Testis (tissue), 3 donors: ENCODE measurements around the gene GPX5. TPM values are rescaled to one million over a fixed set of nuclear protein-coding genes. Genes with fewer than 3 reads are reported as not detected.

Source experiments
- DNase-seq: peaks from one replicate; pipeline ENCODE4 v3.0.0-alpha.2; 2019
- H3K27ac ChIP-seq, 2 donors: fragments of 200-600 bp; sonication (generic); one replicate each; pipeline ENCODE4 v1.5.1; 2019
- H3K27me3 ChIP-seq: fragments of 200-600 bp; sonication (generic); one replicate; pipeline ENCODE4 v1.5.1; 2019
- H3K36me3 ChIP-seq: fragments of 200-600 bp; sonication (generic); one replicate; pipeline ENCODE4 v1.5.1; 2017; ENCODE audit warnings: low read depth; ENCODE audit errors: missing control alignments
- H3K4me1 ChIP-seq: fragments of 200-600 bp; sonication (generic); one replicate; pipeline ENCODE4 v1.5.1; 2019
- H3K4me3 ChIP-seq, 2 donors: fragments of 200-600 bp; sonication (generic); one replicate each; pipeline ENCODE4 v1.5.1; 2017 to 2019
- H3K9me3 ChIP-seq: fragments of 200-600 bp; sonication (generic); one replicate; pipeline ENCODE4 v1.5.1; 2017
- POLR2A ChIP-seq: fragments of 450-650 bp; IDR thresholded peaks from one replicate; pipeline ENCODE4 v1.6.1; 2017; ENCODE audit warnings: antibody characterized with exemption, mild to moderate bottlenecking, moderate library complexity
- WGBS, 2 donors: methylation state at CpG; one replicate each; pipeline ENCODE4 v1.1.5; 2018; 5-methylcytosine and 5-hydroxymethylcytosine counted together
- intact Hi-C: fragments of 100-400 bp; cut with DNase I; formaldehyde crosslinking; loops from one replicate; pipeline ENCODE4 v1.15.1; 2023; ENCODE audit warnings: low total_unique reads
- polyA plus RNA-seq: library from polyadenylated mRNA; stranded (reverse); fragments of 350-450 nt; fragmentation: Illumina TruSeq; extraction: RNeasy Lipid Tissue Mini Kit (QIAGEN cat#74804); gene quantifications from one replicate; pipeline ENCODE4 v1.2.3, GENCODE V29; 2014; ENCODE audit warnings: low read depth, low replicate concordance; ENCODE audit not compliant: insufficient read depth
- total RNA-seq, 2 donors: library from RNA; depleted of rRNA; stranded (reverse); fragments of >200 nt; gene quantifications; one replicate each; pipeline ENCODE4 v1.2.3, GENCODE V29; 2016
- TF ChIP-seq, protein P1 (sequence below), 3 experiments: fragments of 450-650 bp in 2 of 3; fragments of 200-600 bp in 1 of 3; sonication (generic) in 1 of 3; IDR thresholded peaks; one replicate each; pipeline ENCODE4 v1.5.1; 2016 to 2019; ENCODE audit warnings: antibody characterized with exemption in 3 of 3, mild to moderate bottlenecking in 2 of 3, moderate library complexity in 1 of 3

The GPX5 gene
- total and polyA plus RNA-seq, 3 donors from 2014 or later: 1.2 to 8.6 (median 8.1) TPM

DNA sequence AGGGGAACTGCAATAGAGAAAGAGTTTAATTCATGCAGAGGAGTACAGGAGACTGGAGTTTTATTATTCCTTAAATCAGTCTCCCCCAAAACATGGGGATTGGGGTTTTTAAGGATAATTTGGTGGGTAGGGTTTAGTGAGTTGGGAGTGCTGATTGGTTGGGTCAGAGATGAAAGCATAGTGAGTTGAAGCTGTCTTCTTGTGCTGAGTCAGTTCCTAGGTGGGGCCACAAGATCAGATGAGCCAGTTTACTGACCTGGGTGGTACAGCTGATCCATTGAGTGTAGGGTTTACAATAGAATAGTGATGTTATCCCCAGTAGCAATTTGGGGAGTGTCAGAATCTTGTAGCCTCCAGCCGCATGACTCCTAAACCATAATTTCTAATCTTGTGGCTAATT lies 39.1 kb upstream of the GPX5 start:
- Histone ChIP-seq H3K4me3 (no peak overlapping the region), H3K4me1 (peaks cover 7% of the 10 kb centered on the region), H3K36me3 (no peaks in the 10 kb centered on the region), H3K27ac (no peak overlapping the region), H3K27me3 (no peaks in the 10 kb centered on the region), H3K9me3 (no peaks in the 10 kb centered on the region)
- no peak for DNase-seq
- WGBS, 2 donors: 80 to 81% methylated on average over 1 of the region's 1 CpG
- intact Hi-C loops: no loop called here
- TF ChIP-seq, protein P1, sequence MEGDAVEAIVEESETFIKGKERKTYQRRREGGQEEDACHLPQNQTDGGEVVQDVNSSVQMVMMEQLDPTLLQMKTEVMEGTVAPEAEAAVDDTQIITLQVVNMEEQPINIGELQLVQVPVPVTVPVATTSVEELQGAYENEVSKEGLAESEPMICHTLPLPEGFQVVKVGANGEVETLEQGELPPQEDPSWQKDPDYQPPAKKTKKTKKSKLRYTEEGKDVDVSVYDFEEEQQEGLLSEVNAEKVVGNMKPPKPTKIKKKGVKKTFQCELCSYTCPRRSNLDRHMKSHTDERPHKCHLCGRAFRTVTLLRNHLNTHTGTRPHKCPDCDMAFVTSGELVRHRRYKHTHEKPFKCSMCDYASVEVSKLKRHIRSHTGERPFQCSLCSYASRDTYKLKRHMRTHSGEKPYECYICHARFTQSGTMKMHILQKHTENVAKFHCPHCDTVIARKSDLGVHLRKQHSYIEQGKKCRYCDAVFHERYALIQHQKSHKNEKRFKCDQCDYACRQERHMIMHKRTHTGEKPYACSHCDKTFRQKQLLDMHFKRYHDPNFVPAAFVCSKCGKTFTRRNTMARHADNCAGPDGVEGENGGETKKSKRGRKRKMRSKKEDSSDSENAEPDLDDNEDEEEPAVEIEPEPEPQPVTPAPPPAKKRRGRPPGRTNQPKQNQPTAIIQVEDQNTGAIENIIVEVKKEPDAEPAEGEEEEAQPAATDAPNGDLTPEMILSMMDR (IDR thresholded peaks at IDR 0.05): no peak
- no peak for TF ChIP-seq POLR2A

DNA sequence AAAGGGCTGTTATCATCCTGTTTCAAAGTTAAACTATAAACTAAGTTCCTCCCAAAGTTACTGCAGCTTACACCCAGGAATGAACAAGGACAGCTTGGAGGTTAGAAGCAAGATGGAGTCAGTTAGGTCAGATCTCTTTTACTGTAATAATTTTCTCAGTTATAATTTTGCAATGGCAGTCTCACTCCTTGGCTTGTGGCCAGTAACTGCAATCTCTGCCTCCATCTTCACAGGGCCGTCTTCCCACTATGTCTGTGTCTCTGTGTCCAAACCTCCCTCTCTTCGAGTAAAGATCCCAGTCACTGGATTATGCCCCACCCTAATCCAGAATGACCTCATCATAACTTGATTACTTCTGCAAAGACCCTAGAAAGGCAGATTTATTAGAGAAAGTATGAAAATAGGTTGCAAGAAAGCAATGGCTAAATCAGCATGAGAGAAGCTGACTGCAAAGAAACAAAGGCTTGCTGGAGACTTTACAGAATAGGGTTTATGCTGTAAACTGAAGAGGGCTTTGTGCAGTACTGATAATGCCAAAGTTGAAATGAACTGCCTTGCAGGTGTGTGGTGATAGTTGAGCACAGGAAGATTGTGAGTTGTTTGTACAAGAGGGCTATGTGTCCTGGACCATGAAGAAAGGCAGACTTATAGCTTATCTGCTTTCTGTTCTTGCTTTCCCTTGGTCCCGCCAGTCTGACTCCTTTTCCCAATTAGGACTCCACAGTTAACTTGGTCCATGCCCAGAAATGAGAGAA lies 38.5 kb upstream of the GPX5 start:
- TF ChIP-seq, protein P1 (IDR thresholded peaks at IDR 0.05): no peak
- TF ChIP-seq POLR2A: no peak
- DNase-seq: no peak
- Histone ChIP-seq H3K27ac (no peak overlapping the region), H3K36me3 (no peaks in the 10 kb centered on the region), H3K4me1 (peaks cover 7% of the 10 kb centered on the region), H3K4me3 (no peak overlapping the region), H3K27me3 (no peaks in the 10 kb centered on the region), H3K9me3 (no peaks in the 10 kb centered on the region)
- 45 to 55% methylated on average over 3 of the region's 3 CpGs for WGBS, 2 donors
- intact Hi-C loops: no loop called here

DNA sequence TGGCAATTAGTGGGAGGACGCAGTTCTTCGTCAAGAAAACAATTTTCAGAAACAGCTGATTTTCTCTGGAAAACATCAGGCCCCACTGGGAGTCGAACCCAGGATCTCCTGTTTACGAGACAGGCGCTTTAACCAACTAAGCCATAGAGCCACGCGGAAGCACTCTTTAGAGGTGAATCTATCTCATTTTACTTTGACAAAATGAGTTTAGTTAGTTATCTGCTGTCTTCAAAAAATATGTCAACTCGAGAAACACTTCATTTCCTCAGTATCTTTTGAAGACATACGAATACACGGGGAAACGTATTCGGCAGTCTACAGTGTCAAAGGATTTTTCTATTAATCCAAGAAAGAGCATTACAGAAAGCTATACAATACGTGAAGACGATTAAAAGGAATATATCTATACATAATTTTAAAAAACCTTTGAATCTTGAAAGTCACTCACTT lies 36.7 kb upstream of the GPX5 start:
- peak overlapping the region in 1 of 2 donors; percentile 89 for H3K27ac ChIP-seq
- intact Hi-C loops: no loop called here
- no peak for TF ChIP-seq POLR2A
- TF ChIP-seq, protein P1 (IDR thresholded peaks at IDR 0.05): no peak
- peak; percentile 51 for DNase-seq
- H3K4me3 ChIP-seq: peak overlapping the region; percentile 45 to 59
- no peaks in the 10 kb centered on the region for H3K27me3 ChIP-seq
- no peaks in the 10 kb centered on the region for H3K36me3 ChIP-seq
- H3K4me1 ChIP-seq: peaks cover 7% of the 10 kb centered on the region
- 17 to 20% methylated on average over 14 of the region's 14 CpGs for WGBS, 2 donors
- H3K9me3 ChIP-seq: no peaks in the 10 kb centered on the region

DNA sequence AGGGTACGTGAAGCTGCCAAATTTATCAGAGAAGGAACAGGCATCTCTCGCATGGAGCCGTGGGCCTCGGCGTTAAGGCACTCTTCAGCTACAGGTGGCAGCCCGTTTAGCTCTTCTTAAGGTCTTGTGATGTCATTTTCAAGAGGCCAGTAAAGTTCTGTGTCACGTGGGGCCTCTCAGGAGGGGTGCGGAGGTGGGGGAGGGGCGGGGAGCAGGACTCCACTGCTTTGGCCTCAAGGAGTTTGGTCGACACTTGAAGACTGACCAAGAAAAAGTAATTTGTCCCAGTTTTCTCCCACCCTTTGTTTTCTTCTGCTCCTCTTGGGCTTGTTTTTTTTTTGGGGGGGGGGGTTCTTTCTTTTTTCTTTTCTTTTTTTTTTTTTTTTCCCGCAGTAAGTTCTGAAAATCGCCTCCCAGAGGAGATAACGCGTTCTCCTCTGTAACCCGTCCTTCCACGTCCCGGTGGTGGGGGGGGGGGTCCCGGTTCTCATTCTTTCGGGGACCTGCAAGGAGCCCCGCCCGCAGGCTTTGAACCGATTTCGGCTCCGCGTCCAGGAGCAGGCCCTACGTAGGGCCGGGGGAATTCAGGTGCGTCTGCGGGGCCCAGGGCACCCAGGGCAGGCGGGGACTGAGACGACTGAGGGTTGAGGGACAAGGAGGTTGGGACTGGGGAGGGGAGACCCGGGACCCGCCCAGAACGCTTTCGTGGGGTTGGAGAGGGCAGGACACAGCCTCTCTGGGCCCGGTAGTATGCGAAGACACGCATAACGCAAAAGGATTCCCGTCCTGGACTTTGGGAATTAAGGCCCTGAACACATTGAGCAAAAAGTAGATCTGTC lies 36.1 kb upstream of the GPX5 start:
- WGBS, 2 donors: 4 to 6% methylated on average over 27 to 40 of the region's 40 CpGs
- no peaks in the 10 kb centered on the region for H3K27me3 ChIP-seq

More for the DNA sequence above, 36.1 kb upstream of the GPX5 start:
- H3K4me1 ChIP-seq: peaks cover 7% of the 10 kb centered on the region
- H3K36me3 ChIP-seq: no peaks in the 10 kb centered on the region
- intact Hi-C loops: no loop called here
- no peak for TF ChIP-seq POLR2A
- TF ChIP-seq, protein P1 (IDR thresholded peaks at IDR 0.05): no peak
- H3K9me3 ChIP-seq: no peaks in the 10 kb centered on the region
- peak overlapping the region; percentile 75 to 89 for H3K27ac ChIP-seq
- peak overlapping the region; percentile 45 to 59 for H3K4me3 ChIP-seq
- DNase-seq: peak; percentile 82
